PC-9 (cell line): ENCODE measurements around the gene LRSAM1. TPM values are rescaled to one million over a fixed set of nuclear protein-coding genes. Genes with fewer than 3 reads are reported as not detected.
A peak's percentile ranks its signal among the peaks of the same experiment; 100 is the strongest.

Experiments used
- BruUV-seq: library from RNA; stranded (reverse); fragments of 400-500 nt; replicated peaks from 2 replicates; lab custom pipeline; 2021; lab: Mats Ljungman, UMichigan
- CTCF ChIA-PET: fragments of 300-600 bp; sonication (Branson Sonifier 250); formaldehyde crosslinking; loops from one replicate; lab custom pipeline; 2022; ENCODE audit warnings: antibody characterized with exemption; lab: Charles Lee
- POLR2A ChIA-PET: fragments of 300-600 bp; sonication (Branson Sonifier 250); formaldehyde crosslinking; loops from one replicate; lab custom pipeline; 2022; ENCODE audit warnings: antibody characterized with exemption; ENCODE audit not compliant: unreplicated experiment; lab: Charles Lee
- DNase-seq, 2 experiments: peaks; one replicate each; pipeline versions ENCODE4 v3.0.0 to v3.0.0-alpha.2; 2015 to 2022; ENCODE audit warnings: mixed read lengths in 1 of 2
- H2AFZ ChIP-seq: fragments of 200-600 bp; sonication (generic); 2 replicates; pipeline ENCODE4 v1.8.1; 2017; ENCODE audit warnings: antibody characterized with exemption
- H3F3A ChIP-seq: fragments of 200-600 bp; sonication (generic); 2 replicates; pipeline ENCODE4 v1.8.1; 2017; ENCODE audit warnings: antibody characterized with exemption, mild to moderate bottlenecking, low read depth; ENCODE audit not compliant: insufficient read depth
- H3K27ac ChIP-seq: fragments of 200-600 bp; sonication (generic); 2 replicates; pipeline ENCODE4 v1.6.1; 2016; ENCODE audit warnings: mixed run types
- H3K27me3 ChIP-seq: fragments of 200-600 bp; sonication (generic); 2 replicates; pipeline ENCODE4 v1.6.1; 2016; ENCODE audit warnings: low read depth, mixed run types; ENCODE audit not compliant: insufficient read depth
- H3K36me3 ChIP-seq: fragments of 200-600 bp; sonication (generic); 2 replicates; pipeline ENCODE4 v1.6.1; 2016; ENCODE audit warnings: low read depth, mixed run types
- H3K4me1 ChIP-seq: fragments of 200-600 bp; sonication (generic); replicated peaks from 2 replicates; pipeline ENCODE4 v1.6.1; 2016; ENCODE audit warnings: mixed run types; ENCODE audit not compliant: insufficient read depth
- H3K4me2 ChIP-seq: fragments of 200-600 bp; sonication (generic); 2 replicates; pipeline ENCODE4 v1.6.1; 2017; ENCODE audit warnings: mixed run types
- H3K4me3 ChIP-seq: fragments of 200-600 bp; sonication (generic); 2 replicates; pipeline ENCODE4 v1.6.1; 2016; ENCODE audit warnings: mixed run types
- H3K79me2 ChIP-seq: fragments of 200-600 bp; sonication (generic); 2 replicates; pipeline ENCODE4 v1.6.1; 2017; ENCODE audit warnings: low read depth, mixed run types
- H3K9me2 ChIP-seq: fragments of 200-600 bp; sonication (generic); 2 replicates; pipeline ENCODE4 v1.8.1; 2017; ENCODE audit warnings: mild to moderate bottlenecking; ENCODE audit not compliant: insufficient read depth
- H3K9me3 ChIP-seq: fragments of 200-600 bp; sonication (generic); 2 replicates; pipeline ENCODE4 v1.8.1; 2016; ENCODE audit warnings: low read depth; ENCODE audit not compliant: insufficient read depth
- H4K20me1 ChIP-seq: fragments of 200-600 bp; sonication (generic); 2 replicates; pipeline ENCODE4 v1.8.1; 2017; ENCODE audit not compliant: insufficient read depth
- CTCF ChIP-seq: fragments of 200-600 bp; sonication (generic); conservative IDR thresholded peaks from 2 replicates; pipeline ENCODE4 v1.6.1; 2017; ENCODE audit warnings: mixed run types, antibody characterized with exemption, mild to moderate bottlenecking, moderate library complexity
- EZH2 ChIP-seq: fragments of 200-600 bp; sonication (generic); IDR thresholded peaks from 2 replicates; pipeline ENCODE4 v1.8.0; 2017; ENCODE audit warnings: antibody characterized with exemption, low read depth
- intact Hi-C: fragments of 100-400 bp; cut with micrococcal nuclease; formaldehyde crosslinking; loops from one replicate; pipeline ENCODE4 v1.10.0; 2022; ENCODE audit not compliant: unreplicated experiment
- total RNA-seq: library from RNA; stranded (reverse); gene quantifications from 2 replicates; pipeline ENCODE4 v1.2.3, GENCODE V29; 2021

LRSAM1 gene
- total RNA-seq, 1 experiment from 2014 or later: 44.0 TPM

- intact Hi-C loops: no loop called here
- Histone ChIP-seq H3K9me2 (no peaks in the 10 kb centered on the region), H3K27me3 (no peaks in the 10 kb centered on the region), H3K4me3 (no peak overlapping the region), H4K20me1 (peaks cover 9% of the 10 kb centered on the region; the same call in 1 of the 2 replicates), H3K27ac (no peak overlapping the region), H3F3A (peaks cover 49% of the 10 kb centered on the region), H3K4me1 (peaks cover 14% of the 10 kb centered on the region), H3K79me2 (no peaks in the 10 kb centered on the region), H2AFZ (no peak overlapping the region), H3K4me2 (no peak overlapping the region), H3K36me3 (peaks cover 4% of the 10 kb centered on the region), H3K9me3 (no peaks in the 10 kb centered on the region)
- no TSS peak for BruUV-seq
- ChIA-PET POLR2A (no interaction called here), CTCF (no interaction called here)
- DNase-seq: no peak
- TF ChIP-seq EZH2 (no peak), CTCF (no peak)
These were observed 44.7 kb downstream of the LRSAM1 start for GRCh38 chr9:127495884-127496555.

- Histone ChIP-seq H2AFZ (no peak overlapping the region), H3K4me2 (no peak overlapping the region), H3K4me3 (no peak overlapping the region), H3K27me3 (no peaks in the 10 kb centered on the region), H3K79me2 (no peaks in the 10 kb centered on the region), H3K4me1 (peaks cover 14% of the 10 kb centered on the region), H3K9me3 (no peaks in the 10 kb centered on the region), H3F3A (peaks cover 53% of the 10 kb centered on the region), H3K36me3 (peaks cover 4% of the 10 kb centered on the region), H4K20me1 (peaks cover 9% of the 10 kb centered on the region; the same call in 1 of the 2 replicates), H3K27ac (no peak overlapping the region), H3K9me2 (no peaks in the 10 kb centered on the region)
- BruUV-seq: no TSS peak
- CTCF ChIA-PET: no interaction called here
- no peak for TF ChIP-seq EZH2
- no peak for TF ChIP-seq CTCF
- POLR2A ChIA-PET: no interaction called here
- intact Hi-C loops: no loop called here
- no peak for DNase-seq
These were observed 45.7 kb downstream of the LRSAM1 start for GRCh38 chr9:127496974-127497373.

- peaks cover 49% of the 10 kb centered on the region for H3F3A ChIP-seq
- no peak for DNase-seq
- no peaks in the 10 kb centered on the region for H3K9me3 ChIP-seq
- TF ChIP-seq CTCF (no peak), EZH2 (no peak)
- H3K27ac ChIP-seq: peak overlapping the region; percentile 43; the same call in 1 of the 2 replicates
- intact Hi-C loops: no loop called here
- H3K4me1 ChIP-seq: peaks cover 14% of the 10 kb centered on the region
- BruUV-seq: no TSS peak
- peak overlapping the region; percentile 44 for H3K4me2 ChIP-seq
- H3K4me3 ChIP-seq: no peak overlapping the region
- ChIA-PET POLR2A (interaction anchor here (0.5 to 0.6 kb wide), 3 partner anchors 58 to 227 kb away, joined by 3 read pairs; no protein-coding TSS in a partner anchor), CTCF (no interaction called here)
- H3K27me3 ChIP-seq: no peaks in the 10 kb centered on the region
- H4K20me1 ChIP-seq: peaks cover 9% of the 10 kb centered on the region; the same call in 1 of the 2 replicates
- no peaks in the 10 kb centered on the region for H3K79me2 ChIP-seq
- H3K9me2 ChIP-seq: no peaks in the 10 kb centered on the region
- H2AFZ ChIP-seq: no peak overlapping the region
- H3K36me3 ChIP-seq: peaks cover 4% of the 10 kb centered on the region
These were observed 46.5 kb downstream of the LRSAM1 start for GRCh38 chr9:127497656-127498290.
